ENCODE data around the gene CCPG1. TPM values are rescaled to one million over a fixed set of nuclear protein-coding genes. Genes with fewer than 3 reads are reported as not detected.

The CCPG1 gene
- total RNA-seq, 1 experiment from 2014 or later: 17.1 TPM

DNA sequence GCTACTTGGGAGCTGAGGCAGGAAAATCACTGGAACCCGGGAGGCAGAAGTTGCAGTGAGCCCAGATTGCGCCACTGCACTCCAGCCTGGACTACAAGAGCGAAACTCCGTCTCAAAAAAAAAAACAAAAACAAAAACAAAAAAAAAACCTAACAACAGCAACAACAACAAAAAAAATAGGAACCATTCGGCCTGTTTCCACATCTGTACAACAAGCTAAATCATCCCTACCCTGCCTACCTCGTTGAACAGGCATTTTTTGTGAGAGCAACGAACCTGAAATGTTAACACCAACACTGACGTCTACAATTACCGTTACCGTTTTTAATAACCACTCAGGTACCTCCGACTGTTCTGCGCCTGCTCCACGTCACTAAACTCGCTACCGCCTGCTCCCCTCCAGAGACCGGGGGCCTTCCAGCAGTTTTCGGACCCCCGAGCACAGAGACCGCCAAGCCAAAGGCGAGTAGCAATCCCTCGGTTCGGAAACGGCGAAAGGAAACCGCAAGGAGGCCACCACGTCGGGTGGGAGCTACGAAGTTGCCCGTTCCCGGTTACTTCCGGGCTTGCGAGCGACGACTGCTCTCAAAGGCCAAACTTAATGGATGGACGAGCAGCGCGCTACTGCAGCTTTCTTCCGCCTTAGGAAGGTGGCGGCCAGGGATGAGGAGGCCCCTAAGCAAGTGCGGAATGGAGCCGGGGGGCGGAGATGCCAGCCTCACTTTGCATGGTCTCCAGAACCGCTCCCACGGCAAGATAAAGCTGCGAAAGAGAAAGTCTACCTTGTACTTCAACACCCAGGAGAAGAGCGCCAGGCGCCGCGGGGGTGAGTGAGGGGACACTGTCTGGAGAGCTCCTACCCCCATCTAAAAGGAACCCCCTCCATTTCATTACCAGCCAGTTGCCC is 89.3 kb downstream of the CCPG1 start, which contains the start of the genes PIGB and PIGBOS1 (continued):
- TF ChIP-seq, protein P1, sequence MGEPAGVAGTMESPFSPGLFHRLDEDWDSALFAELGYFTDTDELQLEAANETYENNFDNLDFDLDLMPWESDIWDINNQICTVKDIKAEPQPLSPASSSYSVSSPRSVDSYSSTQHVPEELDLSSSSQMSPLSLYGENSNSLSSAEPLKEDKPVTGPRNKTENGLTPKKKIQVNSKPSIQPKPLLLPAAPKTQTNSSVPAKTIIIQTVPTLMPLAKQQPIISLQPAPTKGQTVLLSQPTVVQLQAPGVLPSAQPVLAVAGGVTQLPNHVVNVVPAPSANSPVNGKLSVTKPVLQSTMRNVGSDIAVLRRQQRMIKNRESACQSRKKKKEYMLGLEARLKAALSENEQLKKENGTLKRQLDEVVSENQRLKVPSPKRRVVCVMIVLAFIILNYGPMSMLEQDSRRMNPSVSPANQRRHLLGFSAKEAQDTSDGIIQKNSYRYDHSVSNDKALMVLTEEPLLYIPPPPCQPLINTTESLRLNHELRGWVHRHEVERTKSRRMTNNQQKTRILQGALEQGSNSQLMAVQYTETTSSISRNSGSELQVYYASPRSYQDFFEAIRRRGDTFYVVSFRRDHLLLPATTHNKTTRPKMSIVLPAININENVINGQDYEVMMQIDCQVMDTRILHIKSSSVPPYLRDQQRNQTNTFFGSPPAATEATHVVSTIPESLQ (CRISPR knock-in tag; IDR thresholded peaks at IDR 0.05): no peak; the same call in 1 of the 2 replicates
- TF ChIP-seq ZNF423 (CRISPR knock-in tag; IDR thresholded peaks at IDR 0.05) (no peak), JUN (CRISPR knock-in tag; IDR thresholded peaks at IDR 0.05) (no peak), ZNF671 (CRISPR knock-in tag; IDR thresholded peaks at IDR 0.05) (no peak), NR1H2 (CRISPR knock-in tag; IDR thresholded peaks at IDR 0.05) (no peak), TCF7 (CRISPR knock-in tag; IDR thresholded peaks at IDR 0.05; ENCODE audit: low read depth) (no peak), TEAD4 (CRISPR knock-in tag; IDR thresholded peaks at IDR 0.05) (no peak), HMGA2 (CRISPR knock-in tag; IDR thresholded peaks at IDR 0.05) (no peak), MYBL2 (CRISPR knock-in tag; IDR thresholded peaks at IDR 0.05) (peak; percentile 68; the same call in 1 of the 2 replicates), SOX15 (CRISPR knock-in tag; IDR thresholded peaks at IDR 0.05) (no peak)
- TF ChIP-seq, protein P2, sequence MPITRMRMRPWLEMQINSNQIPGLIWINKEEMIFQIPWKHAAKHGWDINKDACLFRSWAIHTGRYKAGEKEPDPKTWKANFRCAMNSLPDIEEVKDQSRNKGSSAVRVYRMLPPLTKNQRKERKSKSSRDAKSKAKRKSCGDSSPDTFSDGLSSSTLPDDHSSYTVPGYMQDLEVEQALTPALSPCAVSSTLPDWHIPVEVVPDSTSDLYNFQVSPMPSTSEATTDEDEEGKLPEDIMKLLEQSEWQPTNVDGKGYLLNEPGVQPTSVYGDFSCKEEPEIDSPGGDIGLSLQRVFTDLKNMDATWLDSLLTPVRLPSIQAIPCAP (CRISPR knock-in tag; IDR thresholded peaks at IDR 0.05): no peak
- TF ChIP-seq, protein P3, sequence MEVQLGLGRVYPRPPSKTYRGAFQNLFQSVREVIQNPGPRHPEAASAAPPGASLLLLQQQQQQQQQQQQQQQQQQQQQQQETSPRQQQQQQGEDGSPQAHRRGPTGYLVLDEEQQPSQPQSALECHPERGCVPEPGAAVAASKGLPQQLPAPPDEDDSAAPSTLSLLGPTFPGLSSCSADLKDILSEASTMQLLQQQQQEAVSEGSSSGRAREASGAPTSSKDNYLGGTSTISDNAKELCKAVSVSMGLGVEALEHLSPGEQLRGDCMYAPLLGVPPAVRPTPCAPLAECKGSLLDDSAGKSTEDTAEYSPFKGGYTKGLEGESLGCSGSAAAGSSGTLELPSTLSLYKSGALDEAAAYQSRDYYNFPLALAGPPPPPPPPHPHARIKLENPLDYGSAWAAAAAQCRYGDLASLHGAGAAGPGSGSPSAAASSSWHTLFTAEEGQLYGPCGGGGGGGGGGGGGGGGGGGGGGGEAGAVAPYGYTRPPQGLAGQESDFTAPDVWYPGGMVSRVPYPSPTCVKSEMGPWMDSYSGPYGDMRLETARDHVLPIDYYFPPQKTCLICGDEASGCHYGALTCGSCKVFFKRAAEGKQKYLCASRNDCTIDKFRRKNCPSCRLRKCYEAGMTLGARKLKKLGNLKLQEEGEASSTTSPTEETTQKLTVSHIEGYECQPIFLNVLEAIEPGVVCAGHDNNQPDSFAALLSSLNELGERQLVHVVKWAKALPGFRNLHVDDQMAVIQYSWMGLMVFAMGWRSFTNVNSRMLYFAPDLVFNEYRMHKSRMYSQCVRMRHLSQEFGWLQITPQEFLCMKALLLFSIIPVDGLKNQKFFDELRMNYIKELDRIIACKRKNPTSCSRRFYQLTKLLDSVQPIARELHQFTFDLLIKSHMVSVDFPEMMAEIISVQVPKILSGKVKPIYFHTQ (CRISPR knock-in tag; IDR thresholded peaks at IDR 0.05): no peak
- TF ChIP-seq, protein P4, sequence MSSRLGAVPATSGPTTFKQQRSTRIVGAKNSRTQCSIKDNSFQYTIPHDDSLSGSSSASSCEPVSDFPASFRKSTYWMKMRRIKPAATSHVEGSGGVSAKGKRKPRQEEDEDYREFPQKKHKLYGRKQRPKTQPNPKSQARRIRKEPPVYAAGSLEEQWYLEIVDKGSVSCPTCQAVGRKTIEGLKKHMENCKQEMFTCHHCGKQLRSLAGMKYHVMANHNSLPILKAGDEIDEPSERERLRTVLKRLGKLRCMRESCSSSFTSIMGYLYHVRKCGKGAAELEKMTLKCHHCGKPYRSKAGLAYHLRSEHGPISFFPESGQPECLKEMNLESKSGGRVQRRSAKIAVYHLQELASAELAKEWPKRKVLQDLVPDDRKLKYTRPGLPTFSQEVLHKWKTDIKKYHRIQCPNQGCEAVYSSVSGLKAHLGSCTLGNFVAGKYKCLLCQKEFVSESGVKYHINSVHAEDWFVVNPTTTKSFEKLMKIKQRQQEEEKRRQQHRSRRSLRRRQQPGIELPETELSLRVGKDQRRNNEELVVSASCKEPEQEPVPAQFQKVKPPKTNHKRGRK (CRISPR knock-in tag; IDR thresholded peaks at IDR 0.05; ENCODE audit: borderline replicate concordance): no peak
- TF ChIP-seq, protein P5, sequence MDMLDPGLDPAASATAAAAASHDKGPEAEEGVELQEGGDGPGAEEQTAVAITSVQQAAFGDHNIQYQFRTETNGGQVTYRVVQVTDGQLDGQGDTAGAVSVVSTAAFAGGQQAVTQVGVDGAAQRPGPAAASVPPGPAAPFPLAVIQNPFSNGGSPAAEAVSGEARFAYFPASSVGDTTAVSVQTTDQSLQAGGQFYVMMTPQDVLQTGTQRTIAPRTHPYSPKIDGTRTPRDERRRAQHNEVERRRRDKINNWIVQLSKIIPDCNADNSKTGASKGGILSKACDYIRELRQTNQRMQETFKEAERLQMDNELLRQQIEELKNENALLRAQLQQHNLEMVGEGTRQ (CRISPR knock-in tag; IDR thresholded peaks at IDR 0.05): no peak
- TF ChIP-seq, protein P6, sequence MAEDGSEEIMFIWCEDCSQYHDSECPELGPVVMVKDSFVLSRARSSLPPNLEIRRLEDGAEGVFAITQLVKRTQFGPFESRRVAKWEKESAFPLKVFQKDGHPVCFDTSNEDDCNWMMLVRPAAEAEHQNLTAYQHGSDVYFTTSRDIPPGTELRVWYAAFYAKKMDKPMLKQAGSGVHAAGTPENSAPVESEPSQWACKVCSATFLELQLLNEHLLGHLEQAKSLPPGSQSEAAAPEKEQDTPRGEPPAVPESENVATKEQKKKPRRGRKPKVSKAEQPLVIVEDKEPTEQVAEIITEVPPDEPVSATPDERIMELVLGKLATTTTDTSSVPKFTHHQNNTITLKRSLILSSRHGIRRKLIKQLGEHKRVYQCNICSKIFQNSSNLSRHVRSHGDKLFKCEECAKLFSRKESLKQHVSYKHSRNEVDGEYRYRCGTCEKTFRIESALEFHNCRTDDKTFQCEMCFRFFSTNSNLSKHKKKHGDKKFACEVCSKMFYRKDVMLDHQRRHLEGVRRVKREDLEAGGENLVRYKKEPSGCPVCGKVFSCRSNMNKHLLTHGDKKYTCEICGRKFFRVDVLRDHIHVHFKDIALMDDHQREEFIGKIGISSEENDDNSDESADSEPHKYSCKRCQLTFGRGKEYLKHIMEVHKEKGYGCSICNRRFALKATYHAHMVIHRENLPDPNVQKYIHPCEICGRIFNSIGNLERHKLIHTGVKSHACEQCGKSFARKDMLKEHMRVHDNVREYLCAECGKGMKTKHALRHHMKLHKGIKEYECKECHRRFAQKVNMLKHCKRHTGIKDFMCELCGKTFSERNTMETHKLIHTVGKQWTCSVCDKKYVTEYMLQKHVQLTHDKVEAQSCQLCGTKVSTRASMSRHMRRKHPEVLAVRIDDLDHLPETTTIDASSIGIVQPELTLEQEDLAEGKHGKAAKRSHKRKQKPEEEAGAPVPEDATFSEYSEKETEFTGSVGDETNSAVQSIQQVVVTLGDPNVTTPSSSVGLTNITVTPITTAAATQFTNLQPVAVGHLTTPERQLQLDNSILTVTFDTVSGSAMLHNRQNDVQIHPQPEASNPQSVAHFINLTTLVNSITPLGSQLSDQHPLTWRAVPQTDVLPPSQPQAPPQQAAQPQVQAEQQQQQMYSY (CRISPR knock-in tag; IDR thresholded peaks at IDR 0.05): peak; percentile 43
- TF ChIP-seq, protein P7, sequence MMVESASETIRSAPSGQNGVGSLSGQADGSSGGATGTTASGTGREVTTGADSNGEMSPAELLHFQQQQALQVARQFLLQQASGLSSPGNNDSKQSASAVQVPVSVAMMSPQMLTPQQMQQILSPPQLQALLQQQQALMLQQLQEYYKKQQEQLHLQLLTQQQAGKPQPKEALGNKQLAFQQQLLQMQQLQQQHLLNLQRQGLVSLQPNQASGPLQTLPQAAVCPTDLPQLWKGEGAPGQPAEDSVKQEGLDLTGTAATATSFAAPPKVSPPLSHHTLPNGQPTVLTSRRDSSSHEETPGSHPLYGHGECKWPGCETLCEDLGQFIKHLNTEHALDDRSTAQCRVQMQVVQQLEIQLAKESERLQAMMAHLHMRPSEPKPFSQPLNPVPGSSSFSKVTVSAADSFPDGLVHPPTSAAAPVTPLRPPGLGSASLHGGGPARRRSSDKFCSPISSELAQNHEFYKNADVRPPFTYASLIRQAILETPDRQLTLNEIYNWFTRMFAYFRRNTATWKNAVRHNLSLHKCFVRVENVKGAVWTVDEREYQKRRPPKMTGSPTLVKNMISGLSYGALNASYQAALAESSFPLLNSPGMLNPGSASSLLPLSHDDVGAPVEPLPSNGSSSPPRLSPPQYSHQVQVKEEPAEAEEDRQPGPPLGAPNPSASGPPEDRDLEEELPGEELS (CRISPR knock-in tag; IDR thresholded peaks at IDR 0.05): peak; percentile 46; the same call in 1 of the 2 replicates
- TF ChIP-seq, protein P8, sequence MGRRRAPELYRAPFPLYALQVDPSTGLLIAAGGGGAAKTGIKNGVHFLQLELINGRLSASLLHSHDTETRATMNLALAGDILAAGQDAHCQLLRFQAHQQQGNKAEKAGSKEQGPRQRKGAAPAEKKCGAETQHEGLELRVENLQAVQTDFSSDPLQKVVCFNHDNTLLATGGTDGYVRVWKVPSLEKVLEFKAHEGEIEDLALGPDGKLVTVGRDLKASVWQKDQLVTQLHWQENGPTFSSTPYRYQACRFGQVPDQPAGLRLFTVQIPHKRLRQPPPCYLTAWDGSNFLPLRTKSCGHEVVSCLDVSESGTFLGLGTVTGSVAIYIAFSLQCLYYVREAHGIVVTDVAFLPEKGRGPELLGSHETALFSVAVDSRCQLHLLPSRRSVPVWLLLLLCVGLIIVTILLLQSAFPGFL (CRISPR knock-in tag; IDR thresholded peaks at IDR 0.05; ENCODE audit: borderline replicate concordance): no peak
- TF ChIP-seq, protein P9, sequence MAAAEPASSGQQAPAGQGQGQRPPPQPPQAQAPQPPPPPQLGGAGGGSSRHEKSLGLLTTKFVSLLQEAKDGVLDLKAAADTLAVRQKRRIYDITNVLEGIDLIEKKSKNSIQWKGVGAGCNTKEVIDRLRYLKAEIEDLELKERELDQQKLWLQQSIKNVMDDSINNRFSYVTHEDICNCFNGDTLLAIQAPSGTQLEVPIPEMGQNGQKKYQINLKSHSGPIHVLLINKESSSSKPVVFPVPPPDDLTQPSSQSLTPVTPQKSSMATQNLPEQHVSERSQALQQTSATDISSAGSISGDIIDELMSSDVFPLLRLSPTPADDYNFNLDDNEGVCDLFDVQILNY (CRISPR knock-in tag; IDR thresholded peaks at IDR 0.05): no peak
- TF ChIP-seq, protein P10, sequence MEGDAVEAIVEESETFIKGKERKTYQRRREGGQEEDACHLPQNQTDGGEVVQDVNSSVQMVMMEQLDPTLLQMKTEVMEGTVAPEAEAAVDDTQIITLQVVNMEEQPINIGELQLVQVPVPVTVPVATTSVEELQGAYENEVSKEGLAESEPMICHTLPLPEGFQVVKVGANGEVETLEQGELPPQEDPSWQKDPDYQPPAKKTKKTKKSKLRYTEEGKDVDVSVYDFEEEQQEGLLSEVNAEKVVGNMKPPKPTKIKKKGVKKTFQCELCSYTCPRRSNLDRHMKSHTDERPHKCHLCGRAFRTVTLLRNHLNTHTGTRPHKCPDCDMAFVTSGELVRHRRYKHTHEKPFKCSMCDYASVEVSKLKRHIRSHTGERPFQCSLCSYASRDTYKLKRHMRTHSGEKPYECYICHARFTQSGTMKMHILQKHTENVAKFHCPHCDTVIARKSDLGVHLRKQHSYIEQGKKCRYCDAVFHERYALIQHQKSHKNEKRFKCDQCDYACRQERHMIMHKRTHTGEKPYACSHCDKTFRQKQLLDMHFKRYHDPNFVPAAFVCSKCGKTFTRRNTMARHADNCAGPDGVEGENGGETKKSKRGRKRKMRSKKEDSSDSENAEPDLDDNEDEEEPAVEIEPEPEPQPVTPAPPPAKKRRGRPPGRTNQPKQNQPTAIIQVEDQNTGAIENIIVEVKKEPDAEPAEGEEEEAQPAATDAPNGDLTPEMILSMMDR (IDR thresholded peaks at IDR 0.05): no peak
